HEK293 (cell line): ENCODE results near the gene HECTD4.

Source experiments
- GLI4 ChIP-seq: fragments of 450-650 bp; formaldehyde crosslinking; IDR thresholded peaks from 2 replicates; pipeline ENCODE4 v1.5.1; 2016; ENCODE audit warnings: missing biosample characterization, missing genetic modification characterization
- IKZF3 ChIP-seq: fragments of 450-650 bp; IDR thresholded peaks from 2 replicates; pipeline ENCODE4 v1.5.0; 2018; ENCODE audit warnings: missing biosample characterization, mild to moderate bottlenecking, missing genetic modification characterization, moderate library complexity
- MZF1 ChIP-seq: fragments of 450-650 bp; formaldehyde crosslinking; IDR thresholded peaks from 2 replicates; pipeline ENCODE4 v1.5.1; 2017; ENCODE audit warnings: missing biosample characterization, missing genetic modification characterization, borderline replicate concordance
- SCRT2 ChIP-seq: fragments of 450-650 bp; formaldehyde crosslinking; IDR thresholded peaks from 2 replicates; pipeline ENCODE4 v1.5.1; 2016; ENCODE audit warnings: missing biosample characterization, missing genetic modification characterization
- ZBTB1 ChIP-seq: fragments of 450-650 bp; formaldehyde crosslinking; IDR thresholded peaks from 2 replicates; pipeline ENCODE4 v1.5.1; 2016; ENCODE audit warnings: missing biosample characterization, missing genetic modification characterization
- ZBTB20 ChIP-seq: fragments of 450-650 bp; formaldehyde crosslinking; IDR thresholded peaks from 2 replicates; pipeline ENCODE4 v1.5.1; 2016; ENCODE audit warnings: missing biosample characterization, missing genetic modification characterization
- ZNF112 ChIP-seq: fragments of 450-650 bp; formaldehyde crosslinking; IDR thresholded peaks from 2 replicates; pipeline ENCODE4 v1.5.0; 2017; ENCODE audit warnings: missing biosample characterization, missing genetic modification characterization
- ZNF146 ChIP-seq: fragments of 450-650 bp; formaldehyde crosslinking; IDR thresholded peaks from 2 replicates; pipeline ENCODE4 v1.5.1; 2016; ENCODE audit warnings: missing biosample characterization, missing genetic modification characterization
- ZNF23 ChIP-seq: fragments of 450-650 bp; formaldehyde crosslinking; IDR thresholded peaks from 2 replicates; pipeline ENCODE4 v1.5.1; 2016; ENCODE audit warnings: missing biosample characterization, missing genetic modification characterization, borderline replicate concordance
- ZNF302 ChIP-seq: fragments of 450-650 bp; formaldehyde crosslinking; IDR thresholded peaks from 2 replicates; pipeline ENCODE4 v1.5.1; 2016; ENCODE audit warnings: missing biosample characterization, missing genetic modification characterization, low read depth
- ZNF423 ChIP-seq: fragments of 450-650 bp; formaldehyde crosslinking; IDR thresholded peaks from 2 replicates; pipeline ENCODE4 v1.5.1; 2016; ENCODE audit warnings: missing biosample characterization, missing genetic modification characterization
- ZNF433 ChIP-seq: fragments of 450-650 bp; formaldehyde crosslinking; IDR thresholded peaks from 2 replicates; pipeline ENCODE4 v1.5.1; 2016; ENCODE audit warnings: missing biosample characterization, missing genetic modification characterization, low read depth
- ZNF629 ChIP-seq: fragments of 450-650 bp; formaldehyde crosslinking; IDR thresholded peaks from 2 replicates; pipeline ENCODE4 v1.5.1; 2017; ENCODE audit warnings: missing biosample characterization, missing genetic modification characterization
- ZSCAN23 ChIP-seq: fragments of 450-650 bp; formaldehyde crosslinking; IDR thresholded peaks from 2 replicates; pipeline ENCODE4 v1.5.1; 2016; ENCODE audit warnings: missing biosample characterization, missing genetic modification characterization
- TF ChIP-seq, protein P1 (sequence below): fragments of 450-650 bp; formaldehyde crosslinking; IDR thresholded peaks from 2 replicates; pipeline ENCODE4; 2016; ENCODE audit warnings: missing biosample characterization, missing genetic modification characterization
- TF ChIP-seq, protein P2 (sequence below): sonication (generic); formaldehyde crosslinking; IDR thresholded peaks from 2 replicates; pipeline ENCODE4 v1.8.1; 2022; ENCODE audit warnings: mild to moderate bottlenecking, moderate library complexity, missing genetic modification reagents
- TF ChIP-seq, protein P3 (sequence below): fragments of 450-650 bp; formaldehyde crosslinking; conservative IDR thresholded peaks from 2 replicates; pipeline ENCODE4 v1.5.1; 2016; ENCODE audit warnings: low read depth, missing biosample characterization, missing genetic modification characterization
- TF ChIP-seq, protein P4 (sequence below): fragments of 450-650 bp; formaldehyde crosslinking; IDR thresholded peaks from 2 replicates; pipeline ENCODE4 v1.5.1; 2016; ENCODE audit warnings: missing biosample characterization, missing genetic modification characterization
- TF ChIP-seq, protein P5 (sequence below): fragments of 450-650 bp; formaldehyde crosslinking; IDR thresholded peaks from 2 replicates; pipeline ENCODE4 v1.5.1; 2016; ENCODE audit warnings: missing biosample characterization, missing genetic modification characterization
- TF ChIP-seq, protein P6 (sequence below): fragments of 450-650 bp; formaldehyde crosslinking; IDR thresholded peaks from 2 replicates; pipeline ENCODE4 v1.5.1; 2016; ENCODE audit warnings: missing biosample characterization, missing genetic modification characterization, borderline replicate concordance
- TF ChIP-seq, protein P7 (sequence below): fragments of 450-650 bp; formaldehyde crosslinking; IDR thresholded peaks from 2 replicates; pipeline ENCODE4 v1.5.1; 2016; ENCODE audit warnings: missing biosample characterization, missing genetic modification characterization

The HECTD4 gene

DNA sequence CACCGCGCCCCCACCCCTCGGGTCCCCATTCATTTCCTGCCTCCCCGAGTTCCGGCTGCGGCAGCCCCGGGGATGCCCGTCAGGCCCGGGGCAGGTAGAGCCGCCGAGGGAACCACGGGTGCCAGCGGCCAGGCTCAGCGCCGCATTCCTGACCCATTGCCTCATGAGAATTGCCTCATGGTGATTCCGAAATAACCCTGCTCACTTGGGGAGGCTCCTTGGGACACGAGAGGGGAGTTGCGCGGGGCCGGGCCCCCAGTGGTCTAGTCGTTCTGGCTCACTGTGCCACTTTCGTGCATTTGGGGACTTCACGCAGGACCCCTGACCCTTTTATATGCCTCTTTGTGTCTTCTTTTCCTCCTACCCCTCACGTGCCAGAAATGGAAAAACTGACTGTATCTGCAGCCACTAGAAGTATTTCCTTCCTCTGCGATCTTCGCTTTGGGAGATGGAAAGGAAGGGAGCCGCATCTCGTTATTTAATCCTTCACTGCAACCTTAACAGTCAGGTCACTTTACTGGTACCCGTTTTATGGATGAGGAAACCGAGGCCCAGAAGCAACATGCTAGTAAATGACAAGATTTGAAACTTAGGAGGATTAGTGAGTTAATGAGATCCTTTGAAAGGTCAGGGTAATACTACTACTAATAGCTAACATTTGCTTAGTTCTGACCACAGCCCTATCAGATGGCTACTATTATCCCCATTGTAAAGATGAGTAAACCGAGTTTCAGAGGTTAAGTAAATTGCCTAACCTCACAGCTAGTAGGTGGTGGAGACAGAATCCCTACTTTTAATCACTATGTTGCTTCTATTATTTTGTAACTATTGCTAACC is 37.3 kb upstream of the HECTD4 start (continued):
- TF ChIP-seq, protein P1, sequence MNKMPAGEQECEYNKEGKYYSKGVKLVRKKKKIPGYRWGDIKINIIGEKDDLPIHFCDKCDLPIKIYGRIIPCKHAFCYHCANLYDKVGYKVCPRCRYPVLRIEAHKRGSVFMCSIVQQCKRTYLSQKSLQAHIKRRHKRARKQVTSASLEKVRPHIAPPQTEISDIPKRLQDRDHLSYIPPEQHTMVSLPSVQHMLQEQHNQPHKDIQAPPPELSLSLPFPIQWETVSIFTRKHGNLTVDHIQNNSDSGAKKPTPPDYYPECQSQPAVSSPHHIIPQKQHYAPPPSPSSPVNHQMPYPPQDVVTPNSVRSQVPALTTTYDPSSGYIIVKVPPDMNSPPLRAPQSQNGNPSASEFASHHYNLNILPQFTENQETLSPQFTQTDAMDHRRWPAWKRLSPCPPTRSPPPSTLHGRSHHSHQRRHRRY (tag by site-specific recombination) = no peak
- no peak for TF ChIP-seq SCRT2 (tag by site-specific recombination)
- TF ChIP-seq ZNF433 (tag by site-specific recombination) = no peak
- TF ChIP-seq IKZF3 (tag by site-specific recombination) = no peak
- no peak; the same call in none of the 2 replicates for TF ChIP-seq ZNF629 (tag by site-specific recombination)
- TF ChIP-seq, protein P2, sequence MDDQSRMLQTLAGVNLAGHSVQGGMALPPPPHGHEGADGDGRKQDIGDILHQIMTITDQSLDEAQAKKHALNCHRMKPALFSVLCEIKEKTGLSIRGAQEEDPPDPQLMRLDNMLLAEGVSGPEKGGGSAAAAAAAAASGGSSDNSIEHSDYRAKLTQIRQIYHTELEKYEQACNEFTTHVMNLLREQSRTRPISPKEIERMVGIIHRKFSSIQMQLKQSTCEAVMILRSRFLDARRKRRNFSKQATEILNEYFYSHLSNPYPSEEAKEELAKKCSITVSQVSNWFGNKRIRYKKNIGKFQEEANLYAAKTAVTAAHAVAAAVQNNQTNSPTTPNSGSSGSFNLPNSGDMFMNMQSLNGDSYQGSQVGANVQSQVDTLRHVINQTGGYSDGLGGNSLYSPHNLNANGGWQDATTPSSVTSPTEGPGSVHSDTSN (CRISPR knock-in tag) = no peak
- no peak for TF ChIP-seq MZF1 (tag by site-specific recombination)
- TF ChIP-seq ZBTB20 (tag by site-specific recombination) = peak; percentile 23; the same call in 1 of the 2 replicates
- TF ChIP-seq, protein P3, sequence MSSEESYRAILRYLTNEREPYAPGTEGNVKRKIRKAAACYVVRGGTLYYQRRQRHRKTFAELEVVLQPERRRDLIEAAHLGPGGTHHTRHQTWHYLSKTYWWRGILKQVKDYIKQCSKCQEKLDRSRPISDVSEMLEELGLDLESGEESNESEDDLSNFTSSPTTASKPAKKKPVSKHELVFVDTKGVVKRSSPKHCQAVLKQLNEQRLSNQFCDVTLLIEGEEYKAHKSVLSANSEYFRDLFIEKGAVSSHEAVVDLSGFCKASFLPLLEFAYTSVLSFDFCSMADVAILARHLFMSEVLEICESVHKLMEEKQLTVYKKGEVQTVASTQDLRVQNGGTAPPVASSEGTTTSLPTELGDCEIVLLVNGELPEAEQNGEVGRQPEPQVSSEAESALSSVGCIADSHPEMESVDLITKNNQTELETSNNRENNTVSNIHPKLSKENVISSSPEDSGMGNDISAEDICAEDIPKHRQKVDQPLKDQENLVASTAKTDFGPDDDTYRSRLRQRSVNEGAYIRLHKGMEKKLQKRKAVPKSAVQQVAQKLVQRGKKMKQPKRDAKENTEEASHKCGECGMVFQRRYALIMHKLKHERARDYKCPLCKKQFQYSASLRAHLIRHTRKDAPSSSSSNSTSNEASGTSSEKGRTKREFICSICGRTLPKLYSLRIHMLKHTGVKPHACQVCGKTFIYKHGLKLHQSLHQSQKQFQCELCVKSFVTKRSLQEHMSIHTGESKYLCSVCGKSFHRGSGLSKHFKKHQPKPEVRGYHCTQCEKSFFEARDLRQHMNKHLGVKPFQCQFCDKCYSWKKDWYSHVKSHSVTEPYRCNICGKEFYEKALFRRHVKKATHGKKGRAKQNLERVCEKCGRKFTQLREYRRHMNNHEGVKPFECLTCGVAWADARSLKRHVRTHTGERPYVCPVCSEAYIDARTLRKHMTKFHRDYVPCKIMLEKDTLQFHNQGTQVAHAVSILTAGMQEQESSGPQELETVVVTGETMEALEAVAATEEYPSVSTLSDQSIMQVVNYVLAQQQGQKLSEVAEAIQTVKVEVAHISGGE (tag by site-specific recombination) = no peak
- TF ChIP-seq ZNF23 (tag by site-specific recombination) = no peak
- TF ChIP-seq ZNF423 (tag by site-specific recombination) = no peak
- TF ChIP-seq, protein P4, sequence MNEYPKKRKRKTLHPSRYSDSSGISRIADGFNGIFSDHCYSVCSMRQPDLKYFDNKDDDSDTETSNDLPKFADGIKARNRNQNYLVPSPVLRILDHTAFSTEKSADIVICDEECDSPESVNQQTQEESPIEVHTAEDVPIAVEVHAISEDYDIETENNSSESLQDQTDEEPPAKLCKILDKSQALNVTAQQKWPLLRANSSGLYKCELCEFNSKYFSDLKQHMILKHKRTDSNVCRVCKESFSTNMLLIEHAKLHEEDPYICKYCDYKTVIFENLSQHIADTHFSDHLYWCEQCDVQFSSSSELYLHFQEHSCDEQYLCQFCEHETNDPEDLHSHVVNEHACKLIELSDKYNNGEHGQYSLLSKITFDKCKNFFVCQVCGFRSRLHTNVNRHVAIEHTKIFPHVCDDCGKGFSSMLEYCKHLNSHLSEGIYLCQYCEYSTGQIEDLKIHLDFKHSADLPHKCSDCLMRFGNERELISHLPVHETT (tag by site-specific recombination) = peak; percentile 9; the same call in 1 of the 2 replicates
- TF ChIP-seq ZNF146 (tag by site-specific recombination) = no peak
- TF ChIP-seq GLI4 (tag by site-specific recombination) = no peak
- no peak for TF ChIP-seq ZSCAN23 (tag by site-specific recombination)
- TF ChIP-seq ZNF112 (tag by site-specific recombination) = no peak
- no peak for TF ChIP-seq ZBTB1 (tag by site-specific recombination)
- no peak for TF ChIP-seq ZNF302 (tag by site-specific recombination)
- TF ChIP-seq, protein P5, sequence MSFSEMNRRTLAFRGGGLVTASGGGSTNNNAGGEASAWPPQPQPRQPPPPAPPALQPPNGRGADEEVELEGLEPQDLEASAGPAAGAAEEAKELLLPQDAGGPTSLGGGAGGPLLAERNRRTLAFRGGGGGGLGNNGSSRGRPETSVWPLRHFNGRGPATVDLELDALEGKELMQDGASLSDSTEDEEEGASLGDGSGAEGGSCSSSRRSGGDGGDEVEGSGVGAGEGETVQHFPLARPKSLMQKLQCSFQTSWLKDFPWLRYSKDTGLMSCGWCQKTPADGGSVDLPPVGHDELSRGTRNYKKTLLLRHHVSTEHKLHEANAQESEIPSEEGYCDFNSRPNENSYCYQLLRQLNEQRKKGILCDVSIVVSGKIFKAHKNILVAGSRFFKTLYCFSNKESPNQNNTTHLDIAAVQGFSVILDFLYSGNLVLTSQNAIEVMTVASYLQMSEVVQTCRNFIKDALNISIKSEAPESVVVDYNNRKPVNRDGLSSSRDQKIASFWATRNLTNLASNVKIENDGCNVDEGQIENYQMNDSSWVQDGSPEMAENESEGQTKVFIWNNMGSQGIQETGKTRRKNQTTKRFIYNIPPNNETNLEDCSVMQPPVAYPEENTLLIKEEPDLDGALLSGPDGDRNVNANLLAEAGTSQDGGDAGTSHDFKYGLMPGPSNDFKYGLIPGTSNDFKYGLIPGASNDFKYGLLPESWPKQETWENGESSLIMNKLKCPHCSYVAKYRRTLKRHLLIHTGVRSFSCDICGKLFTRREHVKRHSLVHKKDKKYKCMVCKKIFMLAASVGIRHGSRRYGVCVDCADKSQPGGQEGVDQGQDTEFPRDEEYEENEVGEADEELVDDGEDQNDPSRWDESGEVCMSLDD (tag by site-specific recombination) = 0 out of 2 replicates have a peak, but pooled peaks have one; percentile 51
- TF ChIP-seq, protein P6, sequence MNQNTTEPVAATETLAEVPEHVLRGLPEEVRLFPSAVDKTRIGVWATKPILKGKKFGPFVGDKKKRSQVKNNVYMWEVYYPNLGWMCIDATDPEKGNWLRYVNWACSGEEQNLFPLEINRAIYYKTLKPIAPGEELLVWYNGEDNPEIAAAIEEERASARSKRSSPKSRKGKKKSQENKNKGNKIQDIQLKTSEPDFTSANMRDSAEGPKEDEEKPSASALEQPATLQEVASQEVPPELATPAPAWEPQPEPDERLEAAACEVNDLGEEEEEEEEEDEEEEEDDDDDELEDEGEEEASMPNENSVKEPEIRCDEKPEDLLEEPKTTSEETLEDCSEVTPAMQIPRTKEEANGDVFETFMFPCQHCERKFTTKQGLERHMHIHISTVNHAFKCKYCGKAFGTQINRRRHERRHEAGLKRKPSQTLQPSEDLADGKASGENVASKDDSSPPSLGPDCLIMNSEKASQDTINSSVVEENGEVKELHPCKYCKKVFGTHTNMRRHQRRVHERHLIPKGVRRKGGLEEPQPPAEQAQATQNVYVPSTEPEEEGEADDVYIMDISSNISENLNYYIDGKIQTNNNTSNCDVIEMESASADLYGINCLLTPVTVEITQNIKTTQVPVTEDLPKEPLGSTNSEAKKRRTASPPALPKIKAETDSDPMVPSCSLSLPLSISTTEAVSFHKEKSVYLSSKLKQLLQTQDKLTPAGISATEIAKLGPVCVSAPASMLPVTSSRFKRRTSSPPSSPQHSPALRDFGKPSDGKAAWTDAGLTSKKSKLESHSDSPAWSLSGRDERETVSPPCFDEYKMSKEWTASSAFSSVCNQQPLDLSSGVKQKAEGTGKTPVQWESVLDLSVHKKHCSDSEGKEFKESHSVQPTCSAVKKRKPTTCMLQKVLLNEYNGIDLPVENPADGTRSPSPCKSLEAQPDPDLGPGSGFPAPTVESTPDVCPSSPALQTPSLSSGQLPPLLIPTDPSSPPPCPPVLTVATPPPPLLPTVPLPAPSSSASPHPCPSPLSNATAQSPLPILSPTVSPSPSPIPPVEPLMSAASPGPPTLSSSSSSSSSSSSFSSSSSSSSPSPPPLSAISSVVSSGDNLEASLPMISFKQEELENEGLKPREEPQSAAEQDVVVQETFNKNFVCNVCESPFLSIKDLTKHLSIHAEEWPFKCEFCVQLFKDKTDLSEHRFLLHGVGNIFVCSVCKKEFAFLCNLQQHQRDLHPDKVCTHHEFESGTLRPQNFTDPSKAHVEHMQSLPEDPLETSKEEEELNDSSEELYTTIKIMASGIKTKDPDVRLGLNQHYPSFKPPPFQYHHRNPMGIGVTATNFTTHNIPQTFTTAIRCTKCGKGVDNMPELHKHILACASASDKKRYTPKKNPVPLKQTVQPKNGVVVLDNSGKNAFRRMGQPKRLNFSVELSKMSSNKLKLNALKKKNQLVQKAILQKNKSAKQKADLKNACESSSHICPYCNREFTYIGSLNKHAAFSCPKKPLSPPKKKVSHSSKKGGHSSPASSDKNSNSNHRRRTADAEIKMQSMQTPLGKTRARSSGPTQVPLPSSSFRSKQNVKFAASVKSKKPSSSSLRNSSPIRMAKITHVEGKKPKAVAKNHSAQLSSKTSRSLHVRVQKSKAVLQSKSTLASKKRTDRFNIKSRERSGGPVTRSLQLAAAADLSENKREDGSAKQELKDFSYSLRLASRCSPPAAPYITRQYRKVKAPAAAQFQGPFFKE (tag by site-specific recombination) = no peak
- TF ChIP-seq, protein P7, sequence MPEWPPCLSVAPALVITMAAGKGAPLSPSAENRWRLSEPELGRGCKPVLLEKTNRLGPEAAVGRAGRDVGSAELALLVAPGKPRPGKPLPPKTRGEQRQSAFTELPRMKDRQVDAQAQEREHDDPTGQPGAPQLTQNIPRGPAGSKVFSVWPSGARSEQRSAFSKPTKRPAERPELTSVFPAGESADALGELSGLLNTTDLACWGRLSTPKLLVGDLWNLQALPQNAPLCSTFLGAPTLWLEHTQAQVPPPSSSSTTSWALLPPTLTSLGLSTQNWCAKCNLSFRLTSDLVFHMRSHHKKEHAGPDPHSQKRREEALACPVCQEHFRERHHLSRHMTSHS (tag by site-specific recombination) = no peak
